Fibroblast of lung (primary cell): ENCODE measurements around the gene LPP. TPM values are rescaled to one million over a fixed set of nuclear protein-coding genes. Genes with fewer than 3 reads are reported as not detected.

Source experiments
- DNase-seq, 2 donors: peaks; one replicate each; pipeline versions ENCODE4 v3.0.0 to v3.0.0-alpha.2; 2010; ENCODE audit warnings: low read depth in 2 of 2
- H2AFZ ChIP-seq: 2 replicates; pipeline ENCODE4 v1.5.1; 2012; ENCODE audit warnings: low read length, control low read depth, inconsistent platforms
- H3K27ac ChIP-seq: 2 replicates; pipeline ENCODE4 v1.5.1; 2011; ENCODE audit warnings: low read length, control low read depth; ENCODE audit not compliant: insufficient read depth
- H3K27me3 ChIP-seq: 2 replicates; pipeline ENCODE4 v1.5.1; 2011; ENCODE audit warnings: mild to moderate bottlenecking, low read length; ENCODE audit not compliant: control insufficient read depth, insufficient read depth
- H3K36me3 ChIP-seq: 2 replicates; pipeline ENCODE4 v1.5.1; 2011; ENCODE audit warnings: low read length; ENCODE audit not compliant: control insufficient read depth, insufficient read depth
- H3K4me1 ChIP-seq: 2 replicates; pipeline ENCODE4 v1.5.1; 2011; ENCODE audit warnings: low read length; ENCODE audit not compliant: control insufficient read depth, insufficient read depth; ENCODE audit errors: extremely low read depth
- H3K4me2 ChIP-seq: 2 replicates; pipeline ENCODE4 v1.5.1; 2011; ENCODE audit warnings: low read length, control low read depth; ENCODE audit not compliant: insufficient read depth; ENCODE audit errors: extremely low read depth
- H3K4me3 ChIP-seq, 4 experiments: fragments of 200-600 bp in 1 of 4; sonication (generic) in 1 of 4; replicated peaks in 1 of 4; 2 replicates each; pipeline ENCODE4 v1.5.1; 2011 to 2016; ENCODE audit warnings: low read length in 4 of 4, low read depth in 3 of 4, mild to moderate bottlenecking in 3 of 4, control low read depth in 2 of 4, inconsistent platforms in 1 of 4, mixed read lengths in 1 of 4; ENCODE audit not compliant: insufficient read depth in 1 of 4; ENCODE audit errors: control extremely low read depth in 1 of 4
- H3K79me2 ChIP-seq: 2 replicates; pipeline ENCODE4 v1.5.1; 2012; ENCODE audit warnings: mild to moderate bottlenecking, low read length, inconsistent platforms; ENCODE audit not compliant: control insufficient read depth, insufficient read depth
- H3K9ac ChIP-seq: 2 replicates; pipeline ENCODE4 v1.5.1; 2011; ENCODE audit warnings: mild to moderate bottlenecking, low read length, control low read depth; ENCODE audit not compliant: insufficient read depth
- H3K9me3 ChIP-seq: 2 replicates; pipeline ENCODE4 v1.5.1; 2012; ENCODE audit warnings: low read depth, low read length; ENCODE audit not compliant: control insufficient read depth, insufficient read depth
- H4K20me1 ChIP-seq: 2 replicates; pipeline ENCODE4 v1.5.1; 2011; ENCODE audit warnings: low read length; ENCODE audit not compliant: control insufficient read depth, insufficient read depth; ENCODE audit errors: extremely low read depth
- CTCF ChIP-seq, 2 donors: IDR thresholded peaks in 1 of 2; conservative IDR thresholded peaks in 1 of 2; 1 replicate in 1 of 2; 2 replicates in 1 of 2; pipeline ENCODE4 v1.5.1; 2011 to 2012; ENCODE audit warnings: low read length in 2 of 2, control low read depth in 1 of 2, inconsistent platforms in 1 of 2, low read depth in 1 of 2, mild to moderate bottlenecking in 1 of 2
- EZH2 ChIP-seq: IDR thresholded peaks from 2 replicates; pipeline ENCODE4 v1.5.1; 2012; ENCODE audit warnings: low read length, control low read depth, mild to moderate bottlenecking; ENCODE audit errors: missing control alignments
- polyA plus RNA-seq, 2 donors: library from polyadenylated mRNA; depleted of rRNA in 1 of 2; stranded (reverse) in 1 of 2; unstranded in 1 of 2; fragments of >200 nt; gene quantifications; 2 replicates each; pipeline ENCODE4 v1.2.1, GENCODE V29; 2011 to 2012; ENCODE audit warnings: missing spikeins in 1 of 2
- total RNA-seq: library from RNA; depleted of rRNA; stranded (reverse); fragments of >200 nt; gene quantifications from 2 replicates; pipeline ENCODE4 v1.2.1, GENCODE V29; 2014

LPP gene
- total and polyA plus RNA-seq, 2 donors (not counting 1 experiment from before 2014, with no cell fraction given), result 69.0 to 124 TPM

- Histone ChIP-seq H3K9ac (no peak overlapping the region), H3K27me3 (no peaks in the 10 kb centered on the region), H4K20me1 (no peaks in the 10 kb centered on the region), H3K4me3 (no peak overlapping the region), H3K79me2 (no peaks in the 10 kb centered on the region), H2AFZ (no peak overlapping the region), H3K27ac (no peak overlapping the region), H3K9me3 (no peaks in the 10 kb centered on the region), H3K4me2 (no peak overlapping the region), H3K36me3 (no peaks in the 10 kb centered on the region), H3K4me1 (no peaks in the 10 kb centered on the region)
- DNase-seq, result peak in 1 of 2 donors; percentile 33
- TF ChIP-seq EZH2, result no peak
- TF ChIP-seq CTCF (conservative IDR thresholded peaks at IDR 0.05 in 1 of 2, IDR thresholded peaks at IDR 0.05 in 1 of 2; ENCODE audit: low read depth in 1 of 2, low read length in 2 of 2), result no peak
Observed at GRCh38 chr3:188832961-188833721, 679.2 kb downstream of the LPP start.

GRCh38 chr3:188834349-188834748 lies 680.4 kb downstream of the LPP start:
- no peaks in the 10 kb centered on the region for H3K4me1 ChIP-seq
- no peak overlapping the region for H2AFZ ChIP-seq
- no peak overlapping the region for H3K9ac ChIP-seq
- no peaks in the 10 kb centered on the region for H3K9me3 ChIP-seq
- no peak overlapping the region for H3K27ac ChIP-seq
- DNase-seq, result no peak
- no peak overlapping the region for H3K4me3 ChIP-seq
- H3K36me3 ChIP-seq, result no peaks in the 10 kb centered on the region
- H3K27me3 ChIP-seq, result no peaks in the 10 kb centered on the region
- H3K4me2 ChIP-seq, result no peak overlapping the region
- TF ChIP-seq EZH2 (no peak), CTCF (conservative IDR thresholded peaks at IDR 0.05 in 1 of 2, IDR thresholded peaks at IDR 0.05 in 1 of 2; ENCODE audit: low read depth in 1 of 2, low read length in 2 of 2) (no peak)
- no peaks in the 10 kb centered on the region for H4K20me1 ChIP-seq
- no peaks in the 10 kb centered on the region for H3K79me2 ChIP-seq

GRCh38 chr3:188839187-188839695 lies 685.3 kb downstream of the LPP start:
- no peaks in the 10 kb centered on the region for H3K9me3 ChIP-seq
- TF ChIP-seq CTCF (conservative IDR thresholded peaks at IDR 0.05 in 1 of 2, IDR thresholded peaks at IDR 0.05 in 1 of 2; ENCODE audit: low read depth in 1 of 2, low read length in 2 of 2) (no peak), EZH2 (no peak)
- no peak overlapping the region for H2AFZ ChIP-seq
- DNase-seq, result no peak
- H3K36me3 ChIP-seq, result no peaks in the 10 kb centered on the region
- no peaks in the 10 kb centered on the region for H3K79me2 ChIP-seq
- H3K9ac ChIP-seq, result no peak overlapping the region
- H3K27ac ChIP-seq, result no peak overlapping the region
- no peak overlapping the region for H3K4me2 ChIP-seq
- no peaks in the 10 kb centered on the region for H4K20me1 ChIP-seq
- H3K4me1 ChIP-seq, result peaks cover 2% of the 10 kb centered on the region
- H3K4me3 ChIP-seq, result no peak overlapping the region
- H3K27me3 ChIP-seq, result no peaks in the 10 kb centered on the region
